HL-60/S4 (cell line): ENCODE data around the gene HSPB3.

ENCODE experiments used
- in situ Hi-C: fragments of 300-500 bp; cut with MboI; formaldehyde crosslinking; loops from 2 replicates; pipeline ENCODE4 v1.14.3; 2022; ENCODE audit warnings: low sequenced_read_pairs

Gene HSPB3

GRCh38 chr5:54454602-54455001 lies 897 bp upstream of the HSPB3 start:
- in situ Hi-C loops: no loop called here

- in situ Hi-C loops: no loop called here
Observed at GRCh38 chr5:54457094-54457862, 1.8 kb downstream of the HSPB3 start.

DNA sequence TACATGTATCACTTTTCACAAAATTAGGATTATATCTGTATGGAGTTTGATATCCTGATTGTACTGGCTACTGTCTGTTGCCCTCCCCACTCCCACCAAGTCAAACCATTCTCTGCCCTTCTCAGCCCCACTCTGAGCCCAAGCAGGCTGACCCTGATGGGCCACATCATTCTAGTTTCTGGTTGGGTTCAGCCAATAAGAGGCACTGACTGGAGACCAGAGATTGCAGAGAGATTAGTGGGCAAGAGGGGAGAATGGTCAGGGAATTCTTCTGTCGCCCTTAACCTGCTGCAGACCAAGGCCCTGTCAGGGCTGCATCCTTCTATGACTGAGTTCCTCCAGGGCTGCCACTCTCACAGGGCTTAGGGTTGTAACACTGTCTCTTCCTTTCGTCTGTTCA lies 2.7 kb downstream of the HSPB3 start:
- in situ Hi-C loops: no loop called here

- in situ Hi-C loops: no loop called here
Observed at GRCh38 chr5:54460181-54460919, 4.9 kb downstream of the HSPB3 start.

- in situ Hi-C loops: no loop called here
Observed at GRCh38 chr5:54462281-54462680, 6.8 kb downstream of the HSPB3 start.

GRCh38 chr5:54463713-54464112 lies 8.2 kb downstream of the HSPB3 start:
- in situ Hi-C loops: no loop called here

DNA sequence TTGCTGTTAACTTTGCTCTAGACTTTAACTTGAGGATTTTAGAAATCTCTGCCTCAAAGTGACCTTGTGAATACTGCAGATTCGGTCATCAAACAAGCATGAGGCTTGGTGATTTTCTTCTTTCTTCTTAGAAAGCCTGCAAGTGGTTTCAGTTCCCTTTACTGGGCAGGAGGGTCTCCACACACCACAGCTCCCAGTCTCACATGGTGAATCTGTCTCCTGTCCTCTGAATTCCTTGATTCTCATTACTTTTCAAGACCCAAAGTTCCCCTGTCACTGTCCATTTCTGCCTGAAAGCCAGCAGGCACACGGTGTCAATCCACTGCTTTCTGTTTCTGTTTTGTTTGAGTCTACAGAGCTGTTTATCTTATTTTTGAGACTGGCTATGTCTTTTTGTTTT lies 14.1 kb downstream of the HSPB3 start:
- in situ Hi-C loops: no loop called here

DNA sequence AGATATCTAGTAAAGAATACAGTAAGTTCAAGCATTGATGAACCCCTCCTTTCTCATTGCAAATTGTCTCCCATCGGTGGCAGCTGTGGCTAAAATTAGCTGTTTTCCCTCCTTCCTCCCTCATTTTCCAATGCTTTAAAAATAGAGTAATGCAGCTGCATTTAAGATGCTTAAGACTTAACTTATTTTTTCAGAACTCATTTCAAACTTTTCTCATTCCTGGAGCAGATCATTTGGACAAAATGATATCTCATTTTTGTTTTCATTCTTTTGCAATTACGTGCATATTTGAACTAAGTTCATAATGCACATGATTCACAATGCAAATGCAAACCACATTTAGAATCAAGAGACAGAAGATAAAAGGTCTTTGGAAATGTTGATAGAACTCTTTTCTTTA lies 14.6 kb downstream of the HSPB3 start:
- in situ Hi-C loops: no loop called here

DNA sequence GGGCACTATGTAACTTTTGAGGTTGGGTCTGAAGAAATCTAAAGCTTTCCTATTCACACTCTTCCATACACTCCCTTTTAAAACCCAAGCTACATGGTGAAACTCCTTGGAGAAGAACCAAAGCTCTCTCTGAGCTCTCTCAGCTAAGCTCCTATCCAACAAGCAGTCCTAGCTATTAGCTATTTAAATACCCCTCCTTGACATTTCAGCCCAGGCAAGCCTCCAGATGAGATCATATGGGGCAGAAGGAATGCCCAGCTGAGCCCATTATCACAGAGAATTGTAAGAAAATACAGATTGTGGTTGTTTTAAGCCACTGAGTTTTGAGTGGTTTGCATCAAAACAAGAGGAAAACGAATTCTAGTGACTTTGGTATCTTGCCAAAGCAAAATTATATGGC lies 15.2 kb downstream of the HSPB3 start:
- in situ Hi-C loops: no loop called here

DNA sequence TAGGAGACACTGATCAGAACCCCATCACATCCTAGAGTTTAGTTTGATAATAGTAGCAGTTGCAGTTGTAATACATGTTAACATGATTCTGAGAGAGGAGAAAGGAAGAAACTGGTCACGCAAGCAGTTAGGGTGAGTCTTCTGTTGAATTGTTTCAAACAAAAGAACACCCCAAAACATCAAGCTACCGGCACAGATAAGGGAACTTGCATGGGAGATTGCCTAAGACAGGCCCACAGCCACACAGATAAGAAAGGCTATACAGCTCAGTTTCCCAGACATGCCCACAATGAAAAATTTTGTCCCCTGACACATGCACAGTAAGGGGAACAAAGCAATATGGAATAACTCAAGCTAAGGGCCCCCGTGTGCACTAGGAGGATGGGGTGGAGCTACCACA lies 15.9 kb downstream of the HSPB3 start:
- in situ Hi-C loops: no loop called here

- in situ Hi-C loops: loop anchor here (25.0 kb wide), 1 partner anchor 239 kb away; no protein-coding TSS in a partner anchor
Observed at GRCh38 chr5:54476682-54477081, 21.2 kb downstream of the HSPB3 start.

DNA sequence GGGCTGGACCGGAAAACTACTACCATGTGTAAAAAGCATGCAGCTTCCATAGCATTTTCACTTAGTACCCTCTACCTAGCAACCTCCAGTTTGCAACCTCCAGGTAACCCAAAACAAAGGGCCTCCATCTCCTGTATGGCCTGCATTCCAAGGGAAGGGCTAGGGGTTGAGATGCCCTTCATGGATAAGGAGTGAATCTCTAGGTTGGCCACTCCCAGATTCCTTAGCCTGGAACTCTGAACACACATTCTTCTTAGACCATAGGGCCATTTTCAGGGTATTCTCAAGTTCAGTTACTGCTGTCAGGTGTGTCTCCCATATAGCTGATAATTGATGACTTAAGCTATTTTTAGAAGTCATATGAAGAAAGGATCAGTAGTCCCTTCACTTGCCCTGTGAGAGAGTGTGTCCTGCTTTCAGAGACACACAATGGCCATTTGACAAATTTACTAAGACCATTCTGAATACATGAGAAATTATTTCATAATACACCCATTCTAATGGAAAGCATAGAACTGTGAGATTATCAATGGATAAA lies 22.5 kb downstream of the HSPB3 start:
- in situ Hi-C loops: loop anchor here (25.0 kb wide), 1 partner anchor 241 kb away; no protein-coding TSS in a partner anchor

GRCh38 chr5:54480296-54480695 lies 24.8 kb downstream of the HSPB3 start:
- in situ Hi-C loops: loop anchor here (25.0 kb wide), 1 partner anchor 243 kb away; no protein-coding TSS in a partner anchor

GRCh38 chr5:54484219-54484894 lies 28.9 kb downstream of the HSPB3 start:
- in situ Hi-C loops: loop anchor here (25.0 kb wide), 1 partner anchor 247 kb away; no protein-coding TSS in a partner anchor

- in situ Hi-C loops: loop anchor here (25.0 kb wide), 1 partner anchor 248 kb away; no protein-coding TSS in a partner anchor
Observed at GRCh38 chr5:54485659-54486058, 30.2 kb downstream of the HSPB3 start.

GRCh38 chr5:54489648-54489979 lies 34.1 kb downstream of the HSPB3 start:
- in situ Hi-C loops: loop anchor here (25.0 kb wide), 1 partner anchor 252 kb away; no protein-coding TSS in a partner anchor

DNA sequence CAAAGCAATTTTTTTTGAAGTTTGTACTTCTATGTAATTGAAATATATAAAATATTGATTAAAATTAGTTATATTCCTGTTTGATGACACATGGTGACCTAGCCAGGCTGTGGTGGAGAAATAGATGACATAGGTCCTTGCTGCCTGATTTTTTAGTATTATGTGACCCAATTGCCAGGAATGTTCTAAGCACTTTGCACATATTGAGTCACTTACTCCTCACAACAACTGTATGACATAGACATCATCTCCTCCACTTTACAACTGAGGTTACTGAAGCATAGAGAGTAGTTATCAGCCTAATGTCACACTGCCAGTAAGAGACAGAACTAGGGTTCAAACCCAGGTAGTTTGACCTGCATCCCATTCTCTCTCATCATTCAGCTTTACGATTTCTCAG lies 35.8 kb downstream of the HSPB3 start:
- in situ Hi-C loops: loop anchor here (25.0 kb wide), 1 partner anchor 254 kb away; no protein-coding TSS in a partner anchor

GRCh38 chr5:54492178-54492577 lies 36.7 kb downstream of the HSPB3 start:
- in situ Hi-C loops: loop anchor here (25.0 kb wide), 1 partner anchor 255 kb away; no protein-coding TSS in a partner anchor

- in situ Hi-C loops: loop anchor here (25.0 kb wide), 1 partner anchor 258 kb away; no protein-coding TSS in a partner anchor
Observed at GRCh38 chr5:54495027-54495426, 39.5 kb downstream of the HSPB3 start.
